ENCODE data around the gene PID1.

Gene PID1

GRCh38 chr2:229257985-229258384, 13.1 kb downstream of the PID1 start:
- no peak overlapping the region for H3K4me3 ChIP-seq (ENCODE audit: low read length)
- no peaks in the 10 kb centered on the region for H4K20me1 ChIP-seq (ENCODE audit: insufficient read depth, low read length)
- no peaks in the 10 kb centered on the region for H3F3A ChIP-seq (ENCODE audit: insufficient read depth, low read length)
- no peaks in the 10 kb centered on the region for H3K9me3 ChIP-seq (replicated peaks; ENCODE audit: insufficient read depth, low read length)
- H3K27me3 ChIP-seq (replicated peaks; ENCODE audit: insufficient read depth, low read length): no peaks in the 10 kb centered on the region
- DNase-seq: no peak
- no peaks in the 10 kb centered on the region for H3K79me2 ChIP-seq (ENCODE audit: low read length)
- H3K36me3 ChIP-seq (replicated peaks; ENCODE audit: insufficient read depth, low read length): no peaks in the 10 kb centered on the region
- no peak overlapping the region for H3K27ac ChIP-seq (ENCODE audit: low read length)
- H2AFZ ChIP-seq (ENCODE audit: low read length): no peak overlapping the region
- no peaks in the 10 kb centered on the region for H3K9me2 ChIP-seq (replicated peaks; ENCODE audit: insufficient read depth, low read length)
- H3K9ac ChIP-seq (ENCODE audit: low read length): no peak overlapping the region
- no peaks in the 10 kb centered on the region for H3K4me1 ChIP-seq (ENCODE audit: low read length)
- TF ChIP-seq EZH2 (optimal IDR thresholded peaks at IDR 0.05; ENCODE audit: low read depth, low read length) (no peak), EZH2phosphoT487 (IDR thresholded peaks at IDR 0.05; ENCODE audit: low read length) (no peak)
- TF ChIP-seq, protein P1, sequence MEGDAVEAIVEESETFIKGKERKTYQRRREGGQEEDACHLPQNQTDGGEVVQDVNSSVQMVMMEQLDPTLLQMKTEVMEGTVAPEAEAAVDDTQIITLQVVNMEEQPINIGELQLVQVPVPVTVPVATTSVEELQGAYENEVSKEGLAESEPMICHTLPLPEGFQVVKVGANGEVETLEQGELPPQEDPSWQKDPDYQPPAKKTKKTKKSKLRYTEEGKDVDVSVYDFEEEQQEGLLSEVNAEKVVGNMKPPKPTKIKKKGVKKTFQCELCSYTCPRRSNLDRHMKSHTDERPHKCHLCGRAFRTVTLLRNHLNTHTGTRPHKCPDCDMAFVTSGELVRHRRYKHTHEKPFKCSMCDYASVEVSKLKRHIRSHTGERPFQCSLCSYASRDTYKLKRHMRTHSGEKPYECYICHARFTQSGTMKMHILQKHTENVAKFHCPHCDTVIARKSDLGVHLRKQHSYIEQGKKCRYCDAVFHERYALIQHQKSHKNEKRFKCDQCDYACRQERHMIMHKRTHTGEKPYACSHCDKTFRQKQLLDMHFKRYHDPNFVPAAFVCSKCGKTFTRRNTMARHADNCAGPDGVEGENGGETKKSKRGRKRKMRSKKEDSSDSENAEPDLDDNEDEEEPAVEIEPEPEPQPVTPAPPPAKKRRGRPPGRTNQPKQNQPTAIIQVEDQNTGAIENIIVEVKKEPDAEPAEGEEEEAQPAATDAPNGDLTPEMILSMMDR (IDR thresholded peaks at IDR 0.05; ENCODE audit: low read length): no peak
- H3K4me2 ChIP-seq (ENCODE audit: low read depth, low read length): no peak overlapping the region

DNA sequence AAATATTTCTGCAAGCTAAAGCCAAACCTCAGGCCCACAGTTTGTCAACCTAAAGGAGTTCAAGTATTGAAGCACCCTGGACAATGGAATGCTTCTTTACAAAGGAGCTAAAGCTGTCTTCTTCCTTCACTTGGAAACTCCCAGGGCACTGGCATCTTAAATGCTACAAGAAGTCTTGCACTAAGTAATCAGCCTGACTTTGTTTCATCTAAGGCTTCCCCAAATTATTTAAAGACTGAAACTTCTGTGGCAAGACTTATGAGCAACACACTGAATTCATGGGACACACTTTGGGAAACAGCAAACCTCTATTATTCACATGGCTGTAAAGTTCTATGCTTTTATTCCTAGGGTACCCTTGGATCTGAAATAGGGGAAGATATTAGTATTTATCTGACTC, 14.7 kb downstream of the PID1 start:
- DNase-seq: no peak

DNA sequence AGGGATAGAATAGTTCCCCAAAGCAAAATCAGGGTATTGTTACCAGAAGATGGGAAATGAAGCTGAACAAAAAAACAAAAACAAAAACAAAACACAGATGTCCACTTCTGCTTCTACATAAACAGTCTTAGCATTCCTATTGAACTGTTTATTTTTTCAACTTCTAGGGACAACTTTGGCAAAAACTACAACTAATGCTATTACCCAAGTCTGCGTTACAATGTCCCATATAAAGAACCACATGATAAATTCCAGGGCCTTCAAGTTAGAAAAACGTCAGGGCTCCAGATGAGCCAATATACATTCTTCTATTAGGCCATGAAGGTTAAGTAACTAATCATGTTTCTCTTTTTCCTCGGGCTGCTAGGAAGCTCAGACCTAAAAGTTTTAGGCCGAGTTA, 16.9 kb downstream of the PID1 start:
- no peaks in the 10 kb centered on the region for H3F3A ChIP-seq (ENCODE audit: insufficient read depth, low read length)
- no peaks in the 10 kb centered on the region for H3K36me3 ChIP-seq (replicated peaks; ENCODE audit: insufficient read depth, low read length)
- no peaks in the 10 kb centered on the region for H3K79me2 ChIP-seq (ENCODE audit: low read length)
- no peak for DNase-seq
- H3K9ac ChIP-seq (ENCODE audit: low read length): no peak overlapping the region
- no peak overlapping the region for H3K4me2 ChIP-seq (ENCODE audit: low read depth, low read length)
- H3K4me1 ChIP-seq (ENCODE audit: low read length): no peaks in the 10 kb centered on the region
- no peak overlapping the region for H3K27ac ChIP-seq (ENCODE audit: low read length)
- no peaks in the 10 kb centered on the region for H3K9me2 ChIP-seq (replicated peaks; ENCODE audit: insufficient read depth, low read length)
- H2AFZ ChIP-seq (ENCODE audit: low read length): no peak overlapping the region
- no peaks in the 10 kb centered on the region for H4K20me1 ChIP-seq (ENCODE audit: insufficient read depth, low read length)
- no peaks in the 10 kb centered on the region for H3K9me3 ChIP-seq (replicated peaks; ENCODE audit: insufficient read depth, low read length)
- H3K27me3 ChIP-seq (replicated peaks; ENCODE audit: insufficient read depth, low read length): no peaks in the 10 kb centered on the region
- H3K4me3 ChIP-seq (ENCODE audit: low read length): no peak overlapping the region
- TF ChIP-seq EZH2phosphoT487 (IDR thresholded peaks at IDR 0.05; ENCODE audit: low read length) (no peak), EZH2 (optimal IDR thresholded peaks at IDR 0.05; ENCODE audit: low read depth, low read length) (no peak)
- TF ChIP-seq, protein P1 (IDR thresholded peaks at IDR 0.05; ENCODE audit: low read length): no peak

More for the DNA sequence above, 14.7 kb downstream of the PID1 start:
- Histone ChIP-seq H3K9me2 (replicated peaks; ENCODE audit: insufficient read depth, low read length) (no peaks in the 10 kb centered on the region), H3K27me3 (replicated peaks; ENCODE audit: insufficient read depth, low read length) (no peaks in the 10 kb centered on the region), H4K20me1 (ENCODE audit: insufficient read depth, low read length) (no peaks in the 10 kb centered on the region), H3K36me3 (replicated peaks; ENCODE audit: insufficient read depth, low read length) (no peaks in the 10 kb centered on the region), H3K4me3 (ENCODE audit: low read length) (no peak overlapping the region), H3K4me2 (ENCODE audit: low read depth, low read length) (no peak overlapping the region), H3F3A (ENCODE audit: insufficient read depth, low read length) (no peaks in the 10 kb centered on the region), H3K79me2 (ENCODE audit: low read length) (no peaks in the 10 kb centered on the region), H3K4me1 (ENCODE audit: low read length) (no peaks in the 10 kb centered on the region), H2AFZ (ENCODE audit: low read length) (no peak overlapping the region), H3K9me3 (replicated peaks; ENCODE audit: insufficient read depth, low read length) (no peaks in the 10 kb centered on the region), H3K9ac (ENCODE audit: low read length) (no peak overlapping the region), H3K27ac (ENCODE audit: low read length) (no peak overlapping the region)
- TF ChIP-seq EZH2 (optimal IDR thresholded peaks at IDR 0.05; ENCODE audit: low read depth, low read length): no peak

GRCh38 chr2:229252996-229253395, 18.1 kb downstream of the PID1 start:
- DNase-seq: no peak
- Histone ChIP-seq H3K4me1 (ENCODE audit: low read length) (no peaks in the 10 kb centered on the region), H3F3A (ENCODE audit: insufficient read depth, low read length) (no peaks in the 10 kb centered on the region), H3K9ac (ENCODE audit: low read length) (no peak overlapping the region), H3K27me3 (replicated peaks; ENCODE audit: insufficient read depth, low read length) (no peaks in the 10 kb centered on the region), H3K9me3 (replicated peaks; ENCODE audit: insufficient read depth, low read length) (no peaks in the 10 kb centered on the region), H3K36me3 (replicated peaks; ENCODE audit: insufficient read depth, low read length) (no peaks in the 10 kb centered on the region), H3K4me2 (ENCODE audit: low read depth, low read length) (no peak overlapping the region), H4K20me1 (ENCODE audit: insufficient read depth, low read length) (no peaks in the 10 kb centered on the region), H2AFZ (ENCODE audit: low read length) (no peak overlapping the region), H3K79me2 (ENCODE audit: low read length) (no peaks in the 10 kb centered on the region), H3K9me2 (replicated peaks; ENCODE audit: insufficient read depth, low read length) (no peaks in the 10 kb centered on the region), H3K4me3 (ENCODE audit: low read length) (no peak overlapping the region), H3K27ac (ENCODE audit: low read length) (no peak overlapping the region)
- no peak for TF ChIP-seq EZH2phosphoT487 (IDR thresholded peaks at IDR 0.05; ENCODE audit: low read length)
- no peak for TF ChIP-seq EZH2 (optimal IDR thresholded peaks at IDR 0.05; ENCODE audit: low read depth, low read length)
- TF ChIP-seq, protein P1 (IDR thresholded peaks at IDR 0.05; ENCODE audit: low read length): no peak
